Measurements from ENCODE around the gene OPRL1. TPM values are rescaled to one million over a fixed set of nuclear protein-coding genes. Genes with fewer than 3 reads are reported as not detected.

Gene OPRL1
- total RNA-seq, 1 experiment from 2014 or later, result 0.33 TPM

DNA sequence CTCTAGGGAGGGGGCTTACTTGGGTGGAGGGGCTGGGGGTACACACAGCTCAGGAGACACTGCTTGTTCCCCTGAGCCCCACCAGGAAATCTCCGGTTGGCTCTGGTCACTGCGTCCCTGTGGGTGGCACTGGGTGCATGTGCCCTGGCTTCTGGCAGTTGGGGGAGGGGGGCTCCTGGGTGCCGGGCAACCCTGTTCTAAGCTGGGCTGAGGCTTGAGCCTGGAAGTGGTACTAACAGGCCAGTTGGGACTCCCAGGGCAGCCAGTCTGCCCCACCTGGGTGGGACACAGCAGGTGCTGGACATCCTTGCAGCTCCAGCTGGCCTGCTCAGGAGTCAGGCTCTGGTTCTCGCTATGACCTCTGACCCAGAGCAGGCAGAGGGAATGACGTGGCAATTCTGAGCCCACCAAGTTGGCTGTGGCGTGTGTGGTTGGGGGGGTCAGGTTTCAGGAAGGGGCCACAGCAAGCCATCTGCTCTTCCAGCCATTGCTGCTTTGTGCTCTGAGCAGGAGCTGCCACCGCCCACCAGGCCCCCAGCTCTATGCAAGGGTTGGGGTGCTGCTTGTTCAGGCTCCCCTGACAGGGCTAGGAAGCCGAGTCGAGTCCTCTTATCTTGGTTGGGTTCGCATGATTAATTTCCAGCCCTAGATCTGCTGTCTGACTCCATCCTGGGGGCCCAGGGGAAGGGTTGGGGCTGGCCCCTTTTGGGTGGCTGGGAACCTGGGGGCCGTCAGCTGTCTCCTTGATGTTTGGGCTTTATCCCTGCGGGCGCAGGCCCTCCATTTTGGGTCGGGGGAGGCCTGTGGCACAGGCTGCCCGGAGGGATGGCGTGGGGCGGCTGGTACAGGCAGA lies 43.3 kb upstream of the OPRL1 start:
- TF ChIP-seq CTCF (IDR thresholded peaks at IDR 0.05; ENCODE audit: unreplicated experiment), result no peak
- CTCF ChIA-PET, result interaction anchor here (0.8 to 1.4 kb wide), 2 partner anchors 55 to 499 kb away, joined by 3 to 4 read pairs; partner anchors contain the start of gene PTK6
- BruUV-seq (replicated peaks), result no TSS peak
- no peak for DNase-seq
- Mint-ChIP-seq H3K27ac (ENCODE audit: unreplicated experiment) (no peak overlapping the region), H3K4me1 (ENCODE audit: low read depth, unreplicated experiment) (peaks cover 6% of the 10 kb centered on the region), H3K4me3 (ENCODE audit: low read depth, unreplicated experiment) (no peak overlapping the region), H3K27me3 (ENCODE audit: unreplicated experiment) (peaks cover 32% of the 10 kb centered on the region), H3K9me3 (ENCODE audit: low read depth, unreplicated experiment) (no peaks in the 10 kb centered on the region), H3K36me3 (ENCODE audit: insufficient read depth, unreplicated experiment) (peaks cover 77% of the 10 kb centered on the region)
- intact Hi-C loops (cut with micrococcal nuclease; ENCODE audit: unreplicated experiment), result loop anchor here (5.0 kb wide), 1 partner anchor 86 kb away; no protein-coding TSS in a partner anchor

DNA sequence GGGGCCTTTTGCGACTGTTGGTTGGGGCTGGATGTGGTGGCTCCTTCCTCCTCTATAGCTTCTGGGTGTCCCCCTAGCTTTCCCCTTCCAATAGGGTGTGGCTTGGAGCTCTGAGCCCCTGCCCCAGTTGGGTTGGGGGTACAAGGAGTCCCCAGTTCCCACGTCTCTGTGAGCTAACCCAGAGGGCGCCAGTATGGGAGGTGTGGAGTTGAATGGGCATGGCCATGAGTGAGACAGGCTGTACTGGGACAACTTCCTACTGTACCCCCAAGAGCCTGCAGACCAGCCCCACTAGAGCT lies 42.7 kb upstream of the OPRL1 start:
- Mint-ChIP-seq H3K27ac (ENCODE audit: unreplicated experiment) (no peak overlapping the region), H3K27me3 (ENCODE audit: unreplicated experiment) (peaks cover 33% of the 10 kb centered on the region), H3K36me3 (ENCODE audit: insufficient read depth, unreplicated experiment) (peaks cover 71% of the 10 kb centered on the region), H3K9me3 (ENCODE audit: low read depth, unreplicated experiment) (no peaks in the 10 kb centered on the region), H3K4me1 (ENCODE audit: low read depth, unreplicated experiment) (peaks cover 6% of the 10 kb centered on the region), H3K4me3 (ENCODE audit: low read depth, unreplicated experiment) (peak overlapping the region; percentile 77)
- no TSS peak for BruUV-seq (replicated peaks)
- DNase-seq, result no peak
- intact Hi-C loops (cut with micrococcal nuclease; ENCODE audit: unreplicated experiment), result loop anchor here (5.0 kb wide), 1 partner anchor 85 kb away; no protein-coding TSS in a partner anchor
- CTCF ChIA-PET, result interaction anchor here (1.4 to 2.5 kb wide), 2 partner anchors 15 to 55 kb away, joined by 4 to 13 read pairs; no protein-coding TSS in a partner anchor
- TF ChIP-seq CTCF (IDR thresholded peaks at IDR 0.05; ENCODE audit: unreplicated experiment), result no peak

DNA sequence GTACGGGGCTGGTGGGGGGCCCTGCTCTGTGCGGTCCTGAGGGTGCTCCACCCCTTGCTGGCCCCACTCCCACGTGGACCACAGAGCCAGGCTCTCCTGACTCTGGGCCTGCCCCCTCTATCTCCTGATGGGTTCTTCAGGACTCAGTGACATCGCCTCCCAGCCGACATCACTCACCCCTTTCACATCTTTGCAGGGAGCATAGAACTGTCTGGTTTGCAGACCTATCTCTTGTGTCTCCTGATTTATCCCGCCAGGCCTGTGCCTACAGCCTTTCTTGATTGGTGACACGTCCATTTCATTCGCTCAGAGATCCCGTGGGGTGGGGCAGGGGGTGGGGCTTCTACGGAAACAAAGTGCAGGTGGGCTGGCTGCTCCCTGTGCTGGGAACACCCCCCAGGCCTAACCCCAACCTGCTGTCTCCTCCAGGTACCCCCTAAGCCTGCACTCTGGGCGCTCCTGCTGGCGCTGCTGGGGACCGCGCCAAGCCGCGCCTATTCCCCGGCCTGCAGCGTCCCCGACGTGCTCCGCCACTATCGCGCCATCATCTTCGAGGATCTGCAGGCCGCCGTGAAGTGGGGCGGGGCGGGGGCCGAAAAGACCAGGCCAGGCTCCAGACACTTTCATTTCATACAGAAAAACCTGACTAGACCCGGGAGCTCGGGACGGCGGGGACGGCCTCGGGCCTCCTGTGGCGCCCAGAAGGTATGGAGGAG lies 42.2 kb upstream of the OPRL1 start:
- intact Hi-C loops (cut with micrococcal nuclease; ENCODE audit: unreplicated experiment), result loop anchor here (5.0 kb wide), 1 partner anchor 85 kb away; no protein-coding TSS in a partner anchor

More for the DNA sequence above, 42.2 kb upstream of the OPRL1 start:
- Mint-ChIP-seq H3K4me3 (ENCODE audit: low read depth, unreplicated experiment) (peak overlapping the region; percentile 77), H3K36me3 (ENCODE audit: insufficient read depth, unreplicated experiment) (peaks cover 66% of the 10 kb centered on the region), H3K27me3 (ENCODE audit: unreplicated experiment) (peaks cover 33% of the 10 kb centered on the region), H3K27ac (ENCODE audit: unreplicated experiment) (no peak overlapping the region), H3K9me3 (ENCODE audit: low read depth, unreplicated experiment) (no peaks in the 10 kb centered on the region), H3K4me1 (ENCODE audit: low read depth, unreplicated experiment) (peaks cover 6% of the 10 kb centered on the region)
- BruUV-seq (replicated peaks), result no TSS peak
- no peak for TF ChIP-seq CTCF (IDR thresholded peaks at IDR 0.05; ENCODE audit: unreplicated experiment)
- no peak for DNase-seq
- CTCF ChIA-PET, result interaction anchor here (0.6 to 2.5 kb wide), 12 partner anchors 10 to 500 kb away, joined by 3 to 33 read pairs (median 10); partner anchors contain the start of genes LKAAEAR1, PRPF6, SAMD10 and TCEA2
